ES-I3 (cell line): ENCODE data around the gene CCNY.

Source experiments
- H3K36me3 ChIP-seq: 2 replicates; pipeline ENCODE4 v1.6.1; 2013; ENCODE audit warnings: mild to moderate bottlenecking, low read length, control low read depth, moderate library complexity; ENCODE audit not compliant: insufficient read depth
- H3K4me1 ChIP-seq: 2 replicates; pipeline ENCODE4 v1.6.1; 2013; ENCODE audit warnings: mild to moderate bottlenecking, control low read depth, low read length; ENCODE audit not compliant: insufficient read depth
- H3K9ac ChIP-seq: 2 replicates; pipeline ENCODE4 v1.6.1; 2013; ENCODE audit warnings: low read depth, mild to moderate bottlenecking, low read length, moderate library complexity
- H3K9me3 ChIP-seq: 2 replicates; pipeline ENCODE4 v1.6.1; 2013; ENCODE audit warnings: mild to moderate bottlenecking, low read length, moderate library complexity; ENCODE audit not compliant: control insufficient read depth, insufficient read depth

CCNY gene

DNA sequence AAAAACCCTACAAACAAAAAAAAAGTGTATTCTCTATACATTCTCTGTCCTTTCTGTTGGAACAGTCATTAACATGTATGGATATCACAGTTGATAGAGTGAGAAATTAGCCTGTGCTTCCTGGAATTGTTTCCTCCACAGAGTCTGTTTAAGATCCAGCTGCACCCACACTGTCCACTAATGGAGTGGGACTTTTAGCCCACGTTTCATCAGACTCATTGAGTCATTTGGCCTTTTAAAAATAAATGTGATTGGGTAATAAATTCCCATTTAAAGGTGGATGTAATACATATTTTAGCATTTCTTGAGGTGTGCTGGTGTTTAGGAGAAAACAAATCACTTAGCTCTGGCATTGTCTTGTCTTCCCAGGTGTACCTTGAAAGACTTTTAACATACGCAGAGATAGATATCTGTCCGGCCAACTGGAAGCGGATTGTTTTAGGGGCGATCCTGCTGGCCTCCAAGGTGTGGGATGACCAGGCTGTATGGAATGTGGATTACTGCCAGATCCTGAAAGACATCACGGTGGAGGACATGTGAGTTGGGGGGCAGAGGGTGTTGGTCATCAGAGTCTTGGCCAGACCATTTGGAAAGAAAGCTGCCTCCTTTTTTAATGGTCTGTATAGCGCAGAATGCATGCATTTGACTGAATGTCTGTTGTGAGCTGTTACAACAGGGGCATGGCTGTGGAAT lies 216.5 kb downstream of the CCNY start:
- H3K9me3 ChIP-seq, result no peaks in the 10 kb centered on the region
- H3K36me3 ChIP-seq, result no peaks in the 10 kb centered on the region; the same call in 1 of the 2 replicates
- no peaks in the 10 kb centered on the region for H3K4me1 ChIP-seq
- H3K9ac ChIP-seq, result no peak overlapping the region

DNA sequence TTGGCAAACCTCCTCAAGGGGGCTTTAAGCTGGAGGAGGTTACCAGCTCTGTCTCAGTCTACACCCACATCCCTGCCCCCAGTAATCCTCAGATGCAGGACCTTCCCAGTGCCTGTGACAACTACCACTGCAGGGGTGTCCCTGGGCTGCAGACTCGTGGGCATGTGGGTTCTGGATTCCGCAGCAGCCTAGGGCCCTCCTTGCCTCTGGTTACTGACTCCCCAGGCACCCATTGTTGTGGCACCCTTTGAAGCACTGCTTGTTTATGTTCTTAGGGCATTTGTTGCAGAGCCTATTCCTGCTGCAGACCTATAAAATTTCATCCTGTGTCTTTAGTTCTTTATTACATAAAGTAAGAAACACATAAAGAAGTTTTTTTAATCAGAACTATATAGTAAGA lies 217.7 kb downstream of the CCNY start:
- Histone ChIP-seq H3K9ac (no peak overlapping the region), H3K4me1 (no peaks in the 10 kb centered on the region), H3K36me3 (no peaks in the 10 kb centered on the region; the same call in 1 of the 2 replicates), H3K9me3 (no peaks in the 10 kb centered on the region)

DNA sequence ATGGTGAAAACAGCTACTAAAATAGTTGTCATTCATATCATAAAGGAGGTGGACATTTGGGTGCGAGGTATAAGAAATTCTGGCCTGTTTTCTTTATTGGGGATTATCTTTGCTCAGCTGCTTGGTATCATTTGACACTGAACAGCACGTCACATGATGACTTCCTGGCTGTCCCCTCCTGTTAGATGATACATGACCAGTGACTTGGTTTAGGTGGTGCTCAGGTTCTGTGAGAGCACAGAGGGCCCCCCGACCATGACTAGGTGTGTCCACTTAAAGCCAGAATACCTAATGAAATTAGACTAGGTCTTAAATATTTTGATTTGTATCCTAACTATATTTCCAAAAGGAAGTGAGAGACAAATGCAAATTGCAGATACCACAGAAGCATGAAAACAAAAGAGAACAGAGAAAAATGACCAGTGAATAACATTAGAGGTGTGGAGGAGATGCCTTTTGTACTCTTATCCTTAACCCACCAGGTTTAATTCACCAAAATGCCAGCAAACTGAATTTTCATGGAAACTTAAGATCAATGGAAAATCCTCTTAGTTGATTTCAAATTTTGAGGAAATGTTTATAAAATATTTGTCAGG lies 218.2 kb downstream of the CCNY start:
- H3K9ac ChIP-seq, result no peak overlapping the region
- no peaks in the 10 kb centered on the region for H3K9me3 ChIP-seq
- H3K4me1 ChIP-seq, result no peaks in the 10 kb centered on the region
- H3K36me3 ChIP-seq, result no peaks in the 10 kb centered on the region; the same call in 1 of the 2 replicates

DNA sequence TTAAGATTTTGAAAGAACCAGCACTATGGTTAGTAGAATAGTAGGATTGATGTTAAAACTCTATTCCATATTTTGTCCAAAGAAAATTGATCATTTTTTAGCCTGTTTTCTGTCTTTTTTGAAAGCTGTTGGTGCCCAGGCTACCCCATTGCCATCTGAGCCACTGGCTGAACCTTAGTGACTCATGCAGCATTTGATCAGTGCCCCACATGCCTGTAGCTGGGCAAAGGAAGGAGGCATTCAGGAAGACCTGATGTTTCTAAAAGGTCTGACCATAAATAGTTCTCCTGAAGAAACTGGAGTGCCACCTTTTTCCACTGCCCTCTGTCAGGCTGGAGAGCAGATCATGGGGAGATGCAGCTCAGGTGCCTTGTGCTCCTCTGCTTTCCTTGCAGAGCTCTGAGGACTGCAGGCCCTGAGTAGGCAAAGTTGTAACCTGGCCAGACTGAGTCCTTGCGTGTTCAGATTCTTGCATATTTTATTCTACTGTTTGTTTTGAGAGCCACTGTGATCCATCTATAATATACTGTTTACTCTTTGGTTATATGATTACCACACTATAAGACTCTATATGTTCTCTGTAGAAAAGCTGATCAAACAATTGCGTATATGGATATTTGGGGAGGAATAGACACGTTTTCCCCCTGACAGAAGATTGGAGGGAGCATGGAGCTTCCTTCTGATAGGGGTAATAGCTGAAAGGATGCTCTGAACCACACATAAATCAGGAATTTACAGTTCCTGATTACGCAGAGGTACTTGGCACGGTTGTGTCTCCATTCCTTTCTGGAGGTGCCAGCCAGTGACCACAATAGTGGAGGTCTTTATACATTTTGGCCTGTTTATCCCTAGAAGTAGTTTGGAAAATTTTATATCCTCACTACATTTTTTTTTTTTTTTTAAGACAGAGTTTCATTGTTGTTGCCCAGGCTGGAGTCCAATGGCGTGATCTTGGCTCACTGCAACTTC lies 219.9 kb downstream of the CCNY start:
- Histone ChIP-seq H3K9ac (no peak overlapping the region), H3K36me3 (no peaks in the 10 kb centered on the region; the same call in 1 of the 2 replicates), H3K9me3 (no peaks in the 10 kb centered on the region), H3K4me1 (no peaks in the 10 kb centered on the region)

DNA sequence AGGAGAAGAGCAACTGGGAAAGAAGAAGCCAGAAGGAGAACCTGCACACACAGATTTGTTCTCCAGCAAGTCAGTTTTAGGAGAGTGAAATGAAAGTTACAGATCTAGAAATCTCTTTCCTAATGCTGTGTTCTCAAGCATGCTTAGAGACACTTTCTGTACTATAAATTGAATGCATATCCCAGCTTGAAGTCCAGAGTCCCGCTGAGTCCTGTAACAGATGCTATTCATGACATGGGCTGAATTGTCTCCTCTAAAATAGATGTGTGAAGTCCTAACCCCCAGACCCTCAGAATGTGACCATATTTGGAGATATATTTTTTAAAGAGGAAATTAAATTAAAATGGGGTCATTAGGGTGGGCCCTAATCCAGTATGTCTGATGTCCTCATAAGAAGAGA lies 222.0 kb downstream of the CCNY start:
- Histone ChIP-seq H3K9ac (no peak overlapping the region), H3K36me3 (no peaks in the 10 kb centered on the region; the same call in 1 of the 2 replicates), H3K9me3 (no peaks in the 10 kb centered on the region), H3K4me1 (no peaks in the 10 kb centered on the region)

DNA sequence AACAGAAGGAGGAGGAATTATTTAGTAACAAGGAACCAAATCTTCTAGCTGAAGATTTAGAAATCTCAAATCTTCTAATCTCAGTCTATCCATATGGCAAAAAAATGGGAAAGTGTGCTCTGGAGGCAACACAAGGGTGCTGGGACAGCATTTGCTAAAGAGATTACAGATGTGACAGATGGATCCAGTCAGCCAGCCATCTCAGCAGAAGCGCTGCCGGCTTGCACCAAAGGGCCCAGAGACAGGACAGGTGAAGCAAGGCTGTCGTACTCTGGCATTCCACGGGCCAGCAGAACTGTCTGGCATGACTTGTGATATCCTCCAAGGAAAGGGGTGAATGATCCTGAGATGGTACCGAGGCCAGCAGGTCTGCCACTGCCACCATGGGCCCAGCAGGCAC lies 223.1 kb downstream of the CCNY start:
- no peak overlapping the region for H3K9ac ChIP-seq
- no peaks in the 10 kb centered on the region for H3K36me3 ChIP-seq
- H3K4me1 ChIP-seq, result peaks cover 4% of the 10 kb centered on the region; the same call in 1 of the 2 replicates
- no peaks in the 10 kb centered on the region for H3K9me3 ChIP-seq

DNA sequence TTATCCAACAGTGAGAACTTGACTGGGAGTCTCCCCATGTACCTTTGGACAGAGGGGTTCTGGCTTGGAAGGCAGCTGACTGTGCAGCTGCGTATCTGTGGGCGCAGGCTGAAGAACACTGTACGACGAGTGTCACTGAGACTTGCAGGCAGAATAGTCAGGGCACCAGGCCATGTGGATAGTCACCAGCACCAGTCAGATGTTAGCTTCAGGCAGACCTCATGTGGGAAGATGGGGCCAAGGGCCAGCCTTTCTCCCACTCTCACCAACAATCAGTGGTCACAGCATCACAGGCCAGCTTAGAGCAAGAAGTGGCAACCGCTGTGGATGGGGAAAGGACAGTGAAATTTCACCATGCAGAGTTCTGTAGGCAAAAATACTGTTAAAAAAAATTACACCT lies 225.4 kb downstream of the CCNY start:
- Histone ChIP-seq H3K9ac (no peak overlapping the region), H3K4me1 (peaks cover 7% of the 10 kb centered on the region; the same call in 1 of the 2 replicates), H3K36me3 (no peaks in the 10 kb centered on the region; the same call in 1 of the 2 replicates), H3K9me3 (no peaks in the 10 kb centered on the region)

DNA sequence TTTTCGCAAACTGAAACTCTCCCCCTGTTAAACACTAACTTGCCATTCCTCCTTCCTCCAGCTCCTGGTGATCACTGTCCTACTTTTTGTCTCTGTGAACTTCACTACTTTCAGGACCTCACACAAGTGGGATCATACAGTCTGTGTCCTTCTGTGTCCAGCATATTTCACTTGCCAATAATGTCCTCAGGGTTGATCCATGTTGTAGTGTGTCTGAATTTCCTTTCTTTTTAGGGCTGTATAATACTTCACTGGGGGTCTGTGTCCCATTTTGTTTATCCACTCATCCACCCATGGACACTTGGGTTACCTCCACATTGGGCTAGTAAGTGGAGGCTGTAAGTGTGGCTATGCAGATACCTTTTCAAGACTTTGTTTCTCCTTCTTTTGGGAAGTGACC lies 226.1 kb downstream of the CCNY start:
- Histone ChIP-seq H3K36me3 (no peaks in the 10 kb centered on the region; the same call in 1 of the 2 replicates), H3K9me3 (no peaks in the 10 kb centered on the region), H3K4me1 (peaks cover 7% of the 10 kb centered on the region; the same call in 1 of the 2 replicates), H3K9ac (no peak overlapping the region)

DNA sequence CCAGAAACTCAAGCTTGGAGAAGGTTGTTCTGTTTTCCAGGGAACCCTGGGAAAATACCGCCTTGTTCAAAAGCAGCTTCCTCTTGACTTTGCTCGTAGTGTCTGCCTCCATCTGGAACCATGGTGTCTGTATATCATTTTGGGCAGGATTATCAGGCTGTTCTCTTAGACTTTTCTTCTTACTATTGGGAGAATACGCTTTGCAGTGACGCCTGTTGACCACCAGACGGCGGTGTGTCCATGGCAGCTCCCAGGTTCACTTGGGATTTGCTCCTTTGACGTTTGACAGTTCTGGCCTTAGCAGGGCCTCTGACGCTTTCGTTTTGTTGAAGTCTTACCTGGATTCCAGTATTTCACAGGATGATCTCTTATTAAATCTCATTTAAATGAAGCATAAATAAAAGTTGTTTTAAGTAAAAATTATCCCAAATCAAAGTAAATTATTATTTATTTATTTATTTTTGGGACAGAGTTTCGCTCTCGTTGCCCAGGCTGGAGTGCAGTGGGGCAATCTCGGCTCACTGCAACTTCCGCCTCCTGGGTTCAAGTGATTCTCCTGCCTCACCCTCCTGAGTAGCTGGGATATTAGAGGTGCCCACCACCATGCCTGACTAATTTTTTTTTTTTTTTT lies 227.1 kb downstream of the CCNY start:
- H3K36me3 ChIP-seq, result no peaks in the 10 kb centered on the region; the same call in 1 of the 2 replicates
- H3K4me1 ChIP-seq, result peaks cover 7% of the 10 kb centered on the region; the same call in 1 of the 2 replicates
- H3K9ac ChIP-seq, result no peak overlapping the region
- no peaks in the 10 kb centered on the region for H3K9me3 ChIP-seq

DNA sequence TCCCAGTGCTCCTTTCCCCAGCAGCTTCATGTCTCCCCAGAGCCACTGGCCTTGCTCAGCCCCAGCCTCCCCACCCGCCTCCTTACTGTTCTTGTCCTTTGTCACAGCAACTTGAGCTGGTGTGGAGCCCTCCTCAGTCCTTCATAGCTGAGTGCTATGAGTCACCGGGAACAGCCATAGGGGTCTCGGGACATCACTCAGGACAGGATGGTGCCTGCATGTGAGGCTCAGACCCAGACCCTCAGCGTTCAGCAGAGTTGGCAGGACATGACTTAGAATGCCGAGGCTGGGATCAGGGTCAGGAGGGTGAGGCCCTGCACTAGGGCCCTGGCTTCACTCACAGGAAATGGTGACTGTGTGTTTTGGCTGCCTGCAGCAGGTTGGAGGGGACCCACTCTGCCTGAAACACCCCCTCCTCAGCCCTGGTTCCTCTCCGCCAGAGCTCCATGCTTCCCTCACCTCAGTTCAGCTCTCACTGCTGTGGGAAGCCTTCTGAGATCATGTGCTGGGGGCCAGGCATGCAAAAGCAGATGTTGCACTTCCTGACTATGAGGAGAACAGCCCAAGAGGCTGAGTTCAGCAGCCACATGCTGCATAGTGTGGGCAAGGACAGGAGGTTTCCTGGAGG lies 228.1 kb downstream of the CCNY start:
- no peaks in the 10 kb centered on the region for H3K9me3 ChIP-seq
- H3K36me3 ChIP-seq, result no peaks in the 10 kb centered on the region; the same call in 1 of the 2 replicates
- H3K9ac ChIP-seq, result no peak overlapping the region
- H3K4me1 ChIP-seq, result peaks cover 7% of the 10 kb centered on the region; the same call in 1 of the 2 replicates

DNA sequence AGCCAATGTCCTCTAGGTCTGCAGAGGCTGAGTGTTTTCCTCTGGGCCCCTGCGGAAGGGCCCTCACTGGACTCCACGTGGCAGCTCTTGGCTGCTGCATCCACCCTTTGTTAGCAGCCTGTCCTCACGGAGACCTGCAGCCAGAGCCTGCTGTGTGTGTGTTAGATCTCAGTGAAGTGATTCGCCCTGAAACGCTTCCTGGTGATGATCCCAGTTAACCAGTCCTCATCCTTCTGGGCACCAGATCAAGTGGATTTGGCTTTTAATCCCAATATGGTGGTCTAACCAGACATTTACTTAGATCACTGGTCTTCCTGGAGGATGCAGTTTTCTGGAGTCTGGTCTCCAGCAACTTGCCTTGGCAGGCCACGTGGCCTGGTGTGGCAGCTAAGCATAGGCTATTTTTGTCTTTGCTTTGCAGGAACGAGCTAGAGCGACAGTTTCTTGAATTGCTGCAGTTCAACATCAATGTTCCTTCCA lies 229.3 kb downstream of the CCNY start:
- Histone ChIP-seq H3K4me1 (peaks cover 7% of the 10 kb centered on the region; the same call in 1 of the 2 replicates), H3K9me3 (no peaks in the 10 kb centered on the region), H3K9ac (no peak overlapping the region), H3K36me3 (no peaks in the 10 kb centered on the region; the same call in 1 of the 2 replicates)

DNA sequence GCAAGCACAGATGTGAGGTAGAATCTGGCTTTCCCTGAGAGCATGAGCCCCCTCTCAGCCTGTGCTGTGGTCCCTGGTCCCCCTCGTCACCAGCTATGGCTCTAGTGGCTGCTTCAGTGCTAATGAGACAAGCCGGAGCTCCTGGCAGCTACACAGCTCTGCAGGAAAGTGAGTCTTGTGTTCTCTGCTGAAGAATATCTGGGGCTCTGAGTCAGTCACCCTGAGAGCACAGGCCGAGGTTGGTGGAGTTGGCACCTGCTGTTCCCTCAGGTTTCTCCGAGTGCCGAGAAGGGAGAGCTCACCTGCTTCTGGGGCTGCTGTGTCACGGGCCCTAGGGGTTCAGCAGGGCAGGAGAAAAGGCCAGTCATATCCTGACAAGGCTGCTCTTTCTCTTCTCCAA lies 231.6 kb downstream of the CCNY start:
- Histone ChIP-seq H3K4me1 (peaks cover 7% of the 10 kb centered on the region; the same call in 1 of the 2 replicates), H3K9ac (no peak overlapping the region), H3K9me3 (no peaks in the 10 kb centered on the region), H3K36me3 (no peaks in the 10 kb centered on the region; the same call in 1 of the 2 replicates)

DNA sequence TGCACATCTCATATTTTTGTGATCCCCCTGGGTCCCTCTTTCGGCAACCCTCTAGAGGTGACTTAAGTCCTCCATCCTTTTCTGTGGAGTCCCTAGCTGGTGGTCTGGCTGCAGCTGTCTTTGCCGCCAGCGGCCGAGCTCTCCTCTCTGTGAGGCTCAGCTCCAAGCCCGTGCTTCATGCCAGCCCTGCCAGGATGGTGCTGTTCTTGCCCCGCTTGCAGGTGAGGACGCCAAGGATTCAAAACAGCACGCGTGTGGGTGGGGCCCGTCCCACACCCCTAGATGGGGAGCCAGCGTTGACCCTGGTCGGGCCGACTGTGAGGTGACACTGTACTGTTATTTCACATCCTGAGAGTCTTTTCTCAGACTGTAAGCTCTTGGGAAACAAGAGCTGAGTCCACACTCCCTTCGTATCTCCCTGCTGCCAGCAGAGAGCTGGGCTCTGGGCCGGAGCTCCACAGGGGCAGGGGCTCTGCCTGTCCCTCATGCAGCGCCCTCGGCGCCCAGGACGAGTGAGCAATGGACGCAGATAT lies 232.2 kb downstream of the CCNY start:
- Histone ChIP-seq H3K4me1 (peaks cover 7% of the 10 kb centered on the region; the same call in 1 of the 2 replicates), H3K36me3 (no peaks in the 10 kb centered on the region; the same call in 1 of the 2 replicates), H3K9me3 (no peaks in the 10 kb centered on the region)

More for the DNA sequence above, 232.2 kb downstream of the CCNY start:
- no peak overlapping the region for H3K9ac ChIP-seq
